K562 (cell line): ENCODE measurements around the gene SURF6. TPM values are rescaled to one million over a fixed set of nuclear protein-coding genes. Genes with fewer than 3 reads are reported as not detected.
A peak's percentile ranks its signal among the peaks of the same experiment; 100 is the strongest.

Source experiments
- ATAC-seq: fragments of 200-7000 bp; cut with Tn5 transposase; 3 replicates; pipeline ENCODE4 v1.9.1; 2020; ENCODE audit warnings: moderate library complexity
- BruUV-seq: library from RNA; stranded (reverse); fragments of 400-500 nt; replicated peaks from 2 replicates; lab custom pipeline; 2021; lab: Mats Ljungman, UMichigan
- CTCF ChIA-PET: fragments of 300-600 bp; formaldehyde crosslinking; extraction: SDS; loops from one replicate; lab custom pipeline; 2021; ENCODE audit warnings: low intra/inter-chr PET ratio; lab: Yijun Ruan, JAX
- POLR2A ChIA-PET: fragments of 300-600, 350-650 bp; sonication (Branson Sonifier 250); formaldehyde crosslinking; extraction: SDS; loops from one replicate; lab custom pipeline; 2021; ENCODE audit warnings: antibody characterized with exemption, inconsistent platforms; lab: Yijun Ruan, JAX
- DNase-seq, 4 experiments: peaks; one replicate each; pipeline versions ENCODE4 v3.0.0 to v3.0.0-alpha.2; 2011 to 2018; ENCODE audit warnings: low spot score in 3 of 4, mixed read lengths in 3 of 4; ENCODE audit errors: extremely low read depth in 1 of 4
- FAIRE-seq: peaks from 2 replicates; lab custom pipeline; 2011; peaks lifted over from hg19 to GRCh38; lab: Jason Lieb, UNC
- H2AFZ ChIP-seq: 2 replicates; pipeline ENCODE4 v1.6.0; 2011; ENCODE audit warnings: low read depth, low read length, control low read depth, inconsistent platforms
- H3K27ac ChIP-seq: fragments of 200-600 bp; 3 replicates; pipeline ENCODE4 v1.8.0; 2011; ENCODE audit warnings: low read depth, mild to moderate bottlenecking, control low read depth, inconsistent platforms, low read length, moderate library complexity, mixed read lengths; ENCODE audit errors: extremely low read depth
- H3K27me3 ChIP-seq, 2 experiments: fragments of 300-600 bp in 1 of 2; 2 replicates in 1 of 2; 3 replicates in 1 of 2; pipeline versions ENCODE4 v1.6.0 to v1.8.0; 2011; ENCODE audit warnings: inconsistent platforms in 2 of 2, low read length in 2 of 2, mild to moderate bottlenecking in 1 of 2, mixed read lengths in 1 of 2, moderate library complexity in 1 of 2; ENCODE audit not compliant: control insufficient read depth in 2 of 2, insufficient read depth in 2 of 2
- H3K36me3 ChIP-seq: fragments of 300-600 bp; 3 replicates; pipeline ENCODE4 v1.8.0; 2011; ENCODE audit warnings: mild to moderate bottlenecking, low read length, inconsistent platforms; ENCODE audit not compliant: control insufficient read depth, insufficient read depth
- H3K4me1 ChIP-seq, 2 experiments: fragments of 200-600 bp in 1 of 2; replicated peaks in 1 of 2; 2 replicates in 1 of 2; 3 replicates in 1 of 2; pipeline versions ENCODE4 v1.5.1 to v1.8.0; 2011; ENCODE audit warnings: inconsistent platforms in 2 of 2, low read length in 2 of 2, mild to moderate bottlenecking in 1 of 2, mixed read lengths in 1 of 2, moderate library complexity in 1 of 2; ENCODE audit not compliant: control insufficient read depth in 2 of 2, insufficient read depth in 2 of 2
- H3K4me2 ChIP-seq: 2 replicates; pipeline ENCODE4 v1.6.1; 2011; ENCODE audit warnings: low read length, control low read depth, inconsistent platforms, mixed read lengths; ENCODE audit not compliant: insufficient read depth
- H3K4me3 ChIP-seq: fragments of 200-600 bp; sonication (generic), shearing (Covaris generic); 2 replicates; pipeline ENCODE4 v1.5.1; 2016; ENCODE audit warnings: control low read depth, inconsistent platforms
- H3K79me2 ChIP-seq: fragments of 200-600 bp; 3 replicates; pipeline ENCODE4 v1.8.0; 2011; ENCODE audit warnings: low read length, inconsistent platforms; ENCODE audit not compliant: control insufficient read depth, insufficient read depth
- H3K9ac ChIP-seq, 2 experiments: 2 replicates each; pipeline versions ENCODE4 v1.6.0 to v1.6.1; 2011; ENCODE audit warnings: low read depth in 2 of 2, low read length in 2 of 2, control low read depth in 1 of 2, inconsistent platforms in 1 of 2, mild to moderate bottlenecking in 1 of 2, mixed read lengths in 1 of 2; ENCODE audit not compliant: insufficient read depth in 1 of 2
- H3K9me1 ChIP-seq: one replicate; pipeline ENCODE4 v1.6.0; 2011; ENCODE audit warnings: inconsistent platforms, mild to moderate bottlenecking, low read length, moderate library complexity; ENCODE audit not compliant: control insufficient read depth, insufficient read depth
- H3K9me3 ChIP-seq: replicated peaks from 2 replicates; pipeline ENCODE4 v1.5.1; 2011; ENCODE audit warnings: low read depth, low read length, inconsistent platforms; ENCODE audit not compliant: control insufficient read depth, insufficient read depth
- H4K20me1 ChIP-seq: replicated peaks from 2 replicates; pipeline ENCODE4 v1.6.1; 2011; ENCODE audit warnings: low read length, inconsistent platforms, mixed read lengths; ENCODE audit not compliant: control insufficient read depth, insufficient read depth
- ATF1 ChIP-seq, 2 experiments: fragments of 450-650 bp in 1 of 2; IDR thresholded peaks; 2 replicates each; pipeline ENCODE4 v1.6.1; 2016; ENCODE audit warnings: missing compliant biosample characterization in 1 of 2, missing genetic modification characterization in 1 of 2
- CBX2 ChIP-seq: fragments of 200-600 bp; sonication (generic); IDR thresholded peaks from one replicate; pipeline ENCODE4 v1.6.1; 2012; ENCODE audit warnings: mild to moderate bottlenecking, low read length, inconsistent platforms; ENCODE audit not compliant: insufficient read depth, poor library complexity, severe bottlenecking
- CBX3 ChIP-seq, 2 experiments: IDR thresholded peaks; 1 replicate in 1 of 2; 2 replicates in 1 of 2; pipeline ENCODE4 v1.6.1; 2012; ENCODE audit warnings: inconsistent platforms in 2 of 2, low read length in 2 of 2, borderline replicate concordance in 1 of 2, control low read depth in 1 of 2
- FOXA3 ChIP-seq, 2 experiments: fragments of 450-650 bp in 1 of 2; sonication (generic) in 1 of 2; formaldehyde crosslinking; IDR thresholded peaks in 1 of 2; conservative IDR thresholded peaks in 1 of 2; 2 replicates each; pipeline versions ENCODE4 v1.4.0 to v1.8.0; 2020 to 2022; ENCODE audit warnings: mild to moderate bottlenecking in 2 of 2, missing genetic modification reagents in 1 of 2
- MCM7 ChIP-seq, 2 experiments: fragments of 450-650 bp; IDR thresholded peaks; 2 replicates each; pipeline ENCODE4 v1.6.1; 2016 to 2018
- NR2C1 ChIP-seq, 2 experiments: fragments of 450-650 bp; IDR thresholded peaks; 2 replicates each; pipeline ENCODE4 v1.6.1; 2017; ENCODE audit warnings: mild to moderate bottlenecking in 2 of 2, antibody characterized with exemption in 1 of 2, inconsistent platforms in 1 of 2, missing compliant biosample characterization in 1 of 2, missing genetic modification characterization in 1 of 2
- NR3C1 ChIP-seq: sonication (generic); formaldehyde crosslinking; IDR thresholded peaks from 2 replicates; pipeline ENCODE4 v1.8.1; 2022; ENCODE audit warnings: missing genetic modification reagents
- PHF21A ChIP-seq: fragments of 450-650 bp; IDR thresholded peaks from 2 replicates; pipeline ENCODE4 v1.6.1; 2017; ENCODE audit warnings: low read depth, borderline replicate concordance
- PML ChIP-seq: IDR thresholded peaks from 2 replicates; pipeline ENCODE4 v1.6.1; 2012; ENCODE audit warnings: low read length, inconsistent platforms
- POLR2H ChIP-seq: IDR thresholded peaks from 2 replicates; pipeline ENCODE4 v1.6.1; 2016; ENCODE audit warnings: missing genetic modification characterization, low read depth, mild to moderate bottlenecking, control low read depth, missing compliant biosample characterization, moderate library complexity
- TARDBP ChIP-seq: fragments of 450-650 bp; IDR thresholded peaks from 2 replicates; pipeline ENCODE4 v1.6.1; 2016
- TBL1XR1 ChIP-seq, 2 experiments: IDR thresholded peaks; 2 replicates each; pipeline ENCODE4 v1.6.1; 2012; ENCODE audit warnings: improper control_type of control experiment in 2 of 2, low read length in 2 of 2, mild to moderate bottlenecking in 1 of 2
- TRIM28 ChIP-seq: fragments of 450-650 bp; IDR thresholded peaks from 2 replicates; pipeline ENCODE4 v1.6.1; 2017
- YY1 ChIP-seq, 3 experiments: IDR thresholded peaks; 2 replicates each; pipeline ENCODE4 v1.6.1; 2011; ENCODE audit warnings: low read length in 2 of 3, mild to moderate bottlenecking in 2 of 3, moderate library complexity in 2 of 3, borderline replicate concordance in 1 of 3, control low read depth in 1 of 3, low read depth in 1 of 3; ENCODE audit not compliant: insufficient read depth in 3 of 3, insufficient replicate concordance in 2 of 3, control insufficient read depth in 1 of 3, insufficient read length in 1 of 3; ENCODE audit errors: extremely low read depth in 1 of 3
- ZNF146 ChIP-seq: IDR thresholded peaks from one replicate; pipeline ENCODE4 v1.6.1; 2018; ENCODE audit warnings: missing compliant biosample characterization; ENCODE audit not compliant: unreplicated experiment
- ZNF239 ChIP-seq: fragments of 250-450 bp; sonication (Bioruptor Pico); IDR thresholded peaks from 2 replicates; pipeline ENCODE4 v1.4.0; 2020; ENCODE audit warnings: mild to moderate bottlenecking
- ZNF282 ChIP-seq: sonication (generic); formaldehyde crosslinking; IDR thresholded peaks from 2 replicates; pipeline ENCODE4 v1.8.1; 2023; ENCODE audit warnings: missing genetic modification reagents
- WGBS: fragments of 100-300 bp; shearing (Covaris generic); methylation state at CpG from one replicate; pipeline ENCODE4 v1.1.6; 2016; ENCODE audit warnings: low coverage, mixed read lengths; ENCODE audit not compliant: insufficient coverage; ENCODE audit errors: missing lambda C conversion rate; 5-methylcytosine and 5-hydroxymethylcytosine counted together
- in situ Hi-C: fragments of 300-500 bp; cut with MboI; formaldehyde crosslinking; loops from 4 replicates; pipeline ENCODE4 v1.15.0; 2018; ENCODE audit warnings: inconsistent platforms, mixed read lengths
- intact Hi-C: fragments of 100-400 bp; cut with micrococcal nuclease; formaldehyde crosslinking; loops from 2 replicates; pipeline ENCODE4 v1.14.2; 2022
- polyA plus RNA-seq, 8 experiments: library from polyadenylated mRNA; depleted of rRNA in 4 of 8; stranded (reverse) in 5 of 8; unstranded in 3 of 8; fragments of >200 nt; fragmentation: Nextera tagmentation in 2 of 8; fragmentation: Illumina TruSeq in 1 of 8; extraction: Ambion mirVana in 2 of 8; extraction: Trizol in 1 of 8; gene quantifications; 2 replicates each; pipeline versions ENCODE4 v1.2.1 to v1.2.3, GENCODE V29; 2011 to 2014; ENCODE audit warnings: inconsistent platforms in 1 of 8, missing spikeins in 1 of 8
- total RNA-seq, 7 experiments: library from RNA; depleted of rRNA in 6 of 7; stranded (reverse); fragments of >200 nt in 6 of 7; fragmentation: Illumina TruSeq in 2 of 7; extraction: Trizol in 2 of 7; gene quantifications; 2 replicates each; pipeline versions ENCODE4 v1.2.1 to v1.2.3, GENCODE V29; 2011 to 2021; ENCODE audit warnings: low replicate concordance in 1 of 7
- TF ChIP-seq, protein P1 (sequence below): fragments of 250-450 bp; sonication (Bioruptor Pico); IDR thresholded peaks from 2 replicates; pipeline ENCODE4 v1.8.0; 2022; ENCODE audit warnings: inconsistent platforms, mild to moderate bottlenecking, moderate library complexity, borderline replicate concordance
- TF ChIP-seq, protein P2 (sequence below): fragments of 450-650 bp; formaldehyde crosslinking; IDR thresholded peaks from 2 replicates; pipeline ENCODE4 v1.4.0; 2022; ENCODE audit warnings: missing genetic modification characterization

SURF6 gene
- total and polyA plus RNA-seq, 9 of the 15 experiments (the other 6 are each of a cell fraction or from before 2014, with no cell fraction given) = 1.4 to 68.3 (median 14.7) TPM

DNA sequence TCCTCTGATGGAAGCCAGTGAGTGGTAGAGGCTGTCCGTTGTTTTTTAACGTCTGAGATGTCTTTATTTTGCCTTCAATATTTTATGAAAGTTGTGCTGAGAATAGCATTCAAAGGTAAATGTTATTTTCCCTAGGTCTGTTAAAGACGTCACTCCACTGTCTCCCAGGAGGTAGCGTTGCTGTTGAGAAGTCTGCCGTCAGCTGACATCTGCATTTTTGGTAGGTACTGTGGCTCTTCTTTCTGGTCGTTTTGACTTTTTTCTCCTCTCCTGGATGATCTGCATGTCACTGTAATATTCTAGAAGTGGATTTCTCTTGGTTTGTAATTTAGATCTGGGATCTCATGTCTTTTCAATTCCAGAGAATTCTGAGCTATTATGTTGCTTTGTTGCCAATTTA lies 26.4 kb downstream of the SURF6 start:
- intact Hi-C loops (no loop called here), in situ Hi-C loops (no loop called here)
- no peaks in the 10 kb centered on the region for H3K9me1 ChIP-seq
- no peak overlapping the region for H3K27ac ChIP-seq
- H3K4me1 ChIP-seq = peaks cover 3 to 8% of the 10 kb centered on the region in 2 experiments; a peak in 3 of 5 replicates
- H3K9me3 ChIP-seq = peaks cover 4% of the 10 kb centered on the region
- peaks cover 0 to 7% of the 10 kb centered on the region in 2 experiments; a peak in 1 of 5 replicates for H3K27me3 ChIP-seq
- DNase-seq (peak in 1 of 4 experiments; percentile 23), ATAC-seq (no peak), FAIRE-seq (no peak)
- no peak overlapping the region for H3K9ac ChIP-seq
- H2AFZ ChIP-seq = no peak overlapping the region
- H4K20me1 ChIP-seq = no peaks in the 10 kb centered on the region
- CTCF ChIA-PET = no interaction called here
- POLR2A ChIA-PET = no interaction called here
- no TSS peak for BruUV-seq
- H3K79me2 ChIP-seq = no peaks in the 10 kb centered on the region
- WGBS = 21% methylated on average over 6 of the region's 6 CpGs
- H3K4me3 ChIP-seq = no peak overlapping the region
- no peaks in the 10 kb centered on the region for H3K36me3 ChIP-seq
- no peak overlapping the region for H3K4me2 ChIP-seq
- TF ChIP-seq FOXA3 (CRISPR knock-in tag; conservative IDR thresholded peaks at IDR 0.05 in 1 of 2, IDR thresholded peaks at IDR 0.05 in 1 of 2) (no peak), TRIM28 (peak; percentile 95), NR2C1 (IDR thresholded peaks at IDR 0.05) (no peak), NR2C1 (tag; IDR thresholded peaks at IDR 0.05) (no peak), MCM7 (IDR thresholded peaks at IDR 0.05) (no peak), NR3C1 (CRISPR knock-in tag) (no peak), CBX2 (no peak), CBX3 (IDR thresholded peaks at IDR 0.05; ENCODE audit: borderline replicate concordance in 1 of 2, low read length in 2 of 2) (peak in 1 of 2 experiments; percentile 96; a peak in 2 of 3 replicates), POLR2H (no peak), ZNF282 (CRISPR knock-in tag) (no peak), ATF1 (CRISPR knock-in tag; IDR thresholded peaks at IDR 0.05) (no peak), ATF1 (tag; IDR thresholded peaks at IDR 0.05) (no peak), TARDBP (no peak), ZNF239 (CRISPR knock-in tag) (no peak), TBL1XR1 (IDR thresholded peaks at IDR 0.05; ENCODE audit: low read length in 2 of 2) (no peak), PHF21A (no peak), ZNF146 (CRISPR knock-in tag) (no peak), YY1 (IDR thresholded peaks at IDR 0.05; ENCODE audit: borderline replicate concordance in 1 of 3, control insufficient read depth in 1 of 3, extremely low read depth in 1 of 3, insufficient read depth in 3 of 3, insufficient read length in 1 of 3, insufficient replicate concordance in 2 of 3, low read depth in 1 of 3, low read length in 2 of 3) (no peak), PML (no peak)
- TF ChIP-seq, protein P1, sequence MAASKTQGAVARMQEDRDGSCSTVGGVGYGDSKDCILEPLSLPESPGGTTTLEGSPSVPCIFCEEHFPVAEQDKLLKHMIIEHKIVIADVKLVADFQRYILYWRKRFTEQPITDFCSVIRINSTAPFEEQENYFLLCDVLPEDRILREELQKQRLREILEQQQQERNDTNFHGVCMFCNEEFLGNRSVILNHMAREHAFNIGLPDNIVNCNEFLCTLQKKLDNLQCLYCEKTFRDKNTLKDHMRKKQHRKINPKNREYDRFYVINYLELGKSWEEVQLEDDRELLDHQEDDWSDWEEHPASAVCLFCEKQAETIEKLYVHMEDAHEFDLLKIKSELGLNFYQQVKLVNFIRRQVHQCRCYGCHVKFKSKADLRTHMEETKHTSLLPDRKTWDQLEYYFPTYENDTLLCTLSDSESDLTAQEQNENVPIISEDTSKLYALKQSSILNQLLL (CRISPR knock-in tag) = no peak
- TF ChIP-seq, protein P2, sequence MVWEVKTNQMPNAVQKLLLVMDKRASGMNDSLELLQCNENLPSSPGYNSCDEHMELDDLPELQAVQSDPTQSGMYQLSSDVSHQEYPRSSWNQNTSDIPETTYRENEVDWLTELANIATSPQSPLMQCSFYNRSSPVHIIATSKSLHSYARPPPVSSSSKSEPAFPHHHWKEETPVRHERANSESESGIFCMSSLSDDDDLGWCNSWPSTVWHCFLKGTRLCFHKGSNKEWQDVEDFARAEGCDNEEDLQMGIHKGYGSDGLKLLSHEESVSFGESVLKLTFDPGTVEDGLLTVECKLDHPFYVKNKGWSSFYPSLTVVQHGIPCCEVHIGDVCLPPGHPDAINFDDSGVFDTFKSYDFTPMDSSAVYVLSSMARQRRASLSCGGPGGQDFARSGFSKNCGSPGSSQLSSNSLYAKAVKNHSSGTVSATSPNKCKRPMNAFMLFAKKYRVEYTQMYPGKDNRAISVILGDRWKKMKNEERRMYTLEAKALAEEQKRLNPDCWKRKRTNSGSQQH (CRISPR knock-in tag) = no peak
